ENCODE data around the gene SOWAHC. TPM values are rescaled to one million over a fixed set of nuclear protein-coding genes. Genes with fewer than 3 reads are reported as not detected.
A peak's percentile ranks its signal among the peaks of the same experiment; 100 is the strongest.

Gene SOWAHC
- total RNA-seq, 1 donor from 2014 or later = 16.5 TPM

- Histone ChIP-seq H3K9ac (ENCODE audit: low read length) (no peak overlapping the region), H4K20me1 (ENCODE audit: insufficient read depth, low read length) (no peaks in the 10 kb centered on the region), H3K36me3 (ENCODE audit: insufficient read depth, low read length) (no peaks in the 10 kb centered on the region), H3K4me3 (ENCODE audit: insufficient read depth, low read depth, low read length) (no peak overlapping the region), H2AFZ (ENCODE audit: low read depth, low read length) (no peak overlapping the region), H3K27ac (ENCODE audit: low read depth, low read length) (no peak overlapping the region), H3K4me1 (ENCODE audit: insufficient read depth, low read length) (no peaks in the 10 kb centered on the region), H3K4me2 (ENCODE audit: low read length) (no peak overlapping the region), H3K9me3 (ENCODE audit: insufficient read depth, low read depth, low read length) (no peaks in the 10 kb centered on the region), H3K27me3 (ENCODE audit: insufficient read depth, low read length) (no peaks in the 10 kb centered on the region), H3K79me2 (ENCODE audit: insufficient read depth, low read length) (no peaks in the 10 kb centered on the region)
- H3K4me3 Mint-ChIP-seq (ENCODE audit: unreplicated experiment) = no peak overlapping the region
- no peaks in the 10 kb centered on the region for H3K4me1 Mint-ChIP-seq (ENCODE audit: low read depth, unreplicated experiment)
- no peaks in the 10 kb centered on the region for H3K9me3 Mint-ChIP-seq (ENCODE audit: unreplicated experiment)
- no peak overlapping the region for H3K27ac Mint-ChIP-seq (ENCODE audit: unreplicated experiment)
- no peaks in the 10 kb centered on the region for H3K36me3 Mint-ChIP-seq (ENCODE audit: low read depth, unreplicated experiment)
- TF ChIP-seq CTCF (IDR thresholded peaks at IDR 0.05; ENCODE audit: insufficient read depth, low read depth, low read length) (no peak), EZH2 (IDR thresholded peaks at IDR 0.05; ENCODE audit: insufficient read depth, low read length) (no peak)
- H3K27me3 Mint-ChIP-seq (ENCODE audit: low read depth, unreplicated experiment) = peaks cover 6% of the 10 kb centered on the region
- DNase-seq (ENCODE audit: low read depth) (no peak), FAIRE-seq (no peak)
Measured at GRCh38 chr2:109629867-109630266, 15.7 kb downstream of the SOWAHC start.

- Histone ChIP-seq H3K4me1 (ENCODE audit: insufficient read depth, low read length) (no peaks in the 10 kb centered on the region), H3K9me3 (ENCODE audit: insufficient read depth, low read depth, low read length) (no peaks in the 10 kb centered on the region), H4K20me1 (ENCODE audit: insufficient read depth, low read length) (no peaks in the 10 kb centered on the region), H3K36me3 (ENCODE audit: insufficient read depth, low read length) (no peaks in the 10 kb centered on the region), H3K9ac (ENCODE audit: low read length) (no peak overlapping the region), H3K4me3 (ENCODE audit: insufficient read depth, low read depth, low read length) (no peak overlapping the region), H2AFZ (ENCODE audit: low read depth, low read length) (no peak overlapping the region), H3K27ac (ENCODE audit: low read depth, low read length) (no peak overlapping the region), H3K27me3 (ENCODE audit: insufficient read depth, low read length) (no peaks in the 10 kb centered on the region), H3K4me2 (ENCODE audit: low read length) (no peak overlapping the region), H3K79me2 (ENCODE audit: insufficient read depth, low read length) (no peaks in the 10 kb centered on the region)
- no peak for TF ChIP-seq CTCF (IDR thresholded peaks at IDR 0.05; ENCODE audit: insufficient read depth, low read depth, low read length)
- TF ChIP-seq EZH2 (IDR thresholded peaks at IDR 0.05; ENCODE audit: insufficient read depth, low read length) = no peak
- Mint-ChIP-seq H3K4me1 (ENCODE audit: low read depth, unreplicated experiment) (no peaks in the 10 kb centered on the region), H3K9me3 (ENCODE audit: unreplicated experiment) (no peaks in the 10 kb centered on the region), H3K27me3 (ENCODE audit: low read depth, unreplicated experiment) (peaks cover 6% of the 10 kb centered on the region), H3K36me3 (ENCODE audit: low read depth, unreplicated experiment) (no peaks in the 10 kb centered on the region), H3K4me3 (ENCODE audit: unreplicated experiment) (no peak overlapping the region), H3K27ac (ENCODE audit: unreplicated experiment) (peak overlapping the region; percentile 50)
- FAIRE-seq (no peak), DNase-seq (ENCODE audit: low read depth) (no peak)
Measured at GRCh38 chr2:109630441-109631430, 16.6 kb downstream of the SOWAHC start.

GRCh38 chr2:109631741-109632140 is 17.6 kb downstream of the SOWAHC start:
- no peaks in the 10 kb centered on the region for H3K36me3 ChIP-seq (ENCODE audit: insufficient read depth, low read length)
- no peaks in the 10 kb centered on the region for H3K79me2 ChIP-seq (ENCODE audit: insufficient read depth, low read length)
- FAIRE-seq (no peak), DNase-seq (ENCODE audit: low read depth) (no peak)
- Mint-ChIP-seq H3K4me1 (ENCODE audit: low read depth, unreplicated experiment) (peaks cover 1% of the 10 kb centered on the region), H3K27ac (ENCODE audit: unreplicated experiment) (no peak overlapping the region), H3K4me3 (ENCODE audit: unreplicated experiment) (no peak overlapping the region), H3K36me3 (ENCODE audit: low read depth, unreplicated experiment) (no peaks in the 10 kb centered on the region), H3K9me3 (ENCODE audit: unreplicated experiment) (no peaks in the 10 kb centered on the region), H3K27me3 (ENCODE audit: low read depth, unreplicated experiment) (peaks cover 6% of the 10 kb centered on the region)
- no peaks in the 10 kb centered on the region for H3K9me3 ChIP-seq (ENCODE audit: insufficient read depth, low read depth, low read length)
- no peaks in the 10 kb centered on the region for H3K4me1 ChIP-seq (ENCODE audit: insufficient read depth, low read length)
- TF ChIP-seq CTCF (IDR thresholded peaks at IDR 0.05; ENCODE audit: insufficient read depth, low read depth, low read length) (no peak), EZH2 (IDR thresholded peaks at IDR 0.05; ENCODE audit: insufficient read depth, low read length) (no peak)
- no peaks in the 10 kb centered on the region for H3K27me3 ChIP-seq (ENCODE audit: insufficient read depth, low read length)
- no peak overlapping the region for H3K27ac ChIP-seq (ENCODE audit: low read depth, low read length)
- H4K20me1 ChIP-seq (ENCODE audit: insufficient read depth, low read length) = no peaks in the 10 kb centered on the region
- H3K9ac ChIP-seq (ENCODE audit: low read length) = no peak overlapping the region
- no peak overlapping the region for H3K4me3 ChIP-seq (ENCODE audit: insufficient read depth, low read depth, low read length)
- no peak overlapping the region for H3K4me2 ChIP-seq (ENCODE audit: low read length)
- no peak overlapping the region for H2AFZ ChIP-seq (ENCODE audit: low read depth, low read length)

Data from astrocyte (in vitro differentiated cells and primary cell).